Tibial nerve (tissue), 4 donors: ENCODE data around the gene SLC20A1.

Experiments
- CTCF ChIP-seq, 5 experiments: fragments of 200-600 bp in 3 of 5; fragments of 450-650 bp in 2 of 5; sonication (generic) in 3 of 5; IDR thresholded peaks; one replicate each; pipeline ENCODE4 v1.5.1; 2016 to 2019; ENCODE audit warnings: antibody characterized with exemption in 5 of 5, mild to moderate bottlenecking in 3 of 5, moderate library complexity in 2 of 5
- EP300 ChIP-seq, 2 donors: sonication (generic); formaldehyde crosslinking; IDR thresholded peaks; one replicate each; pipeline ENCODE4 v1.6.1; 2017; ENCODE audit warnings: antibody characterized with exemption in 2 of 2, mild to moderate bottlenecking in 1 of 2
- POLR2A ChIP-seq, 2 donors: fragments of 450-650 bp; IDR thresholded peaks; one replicate each; pipeline ENCODE4 v1.6.1; 2017; ENCODE audit warnings: antibody characterized with exemption in 2 of 2, mild to moderate bottlenecking in 2 of 2, moderate library complexity in 2 of 2

GRCh38 chr2:112664689-112665088, 18.9 kb downstream of the SLC20A1 start:
- TF ChIP-seq CTCF (IDR thresholded peaks at IDR 0.05) (no peak), POLR2A (IDR thresholded peaks at IDR 0.05) (no peak), EP300 (IDR thresholded peaks at IDR 0.05) (no peak)
